Karpas-422 (cell line): ENCODE measurements around the gene UCN3. TPM values are rescaled to one million over a fixed set of nuclear protein-coding genes. Genes with fewer than 3 reads are reported as not detected.

Source experiments
- DNase-seq: peaks from one replicate; pipeline ENCODE4 v3.0.0-alpha.2; 2015
- H2AFZ ChIP-seq: fragments of 200-600 bp; sonication (generic); 2 replicates; pipeline ENCODE4 v1.6.1; 2014; ENCODE audit warnings: antibody characterized with exemption, low read length, mixed read lengths
- H3K27ac ChIP-seq: fragments of 200-600 bp; sonication (generic); 2 replicates; pipeline ENCODE4 v1.5.1; 2014; ENCODE audit warnings: mild to moderate bottlenecking, low read length, moderate library complexity
- H3K27me3 ChIP-seq: fragments of 200-600 bp; sonication (generic); 2 replicates; pipeline ENCODE4 v1.6.1; 2014; ENCODE audit warnings: low read length, mixed read lengths
- H3K36me3 ChIP-seq: fragments of 200-600 bp; sonication (generic); 2 replicates; pipeline ENCODE4 v1.6.1; 2014; ENCODE audit warnings: low read length, mixed read lengths; ENCODE audit not compliant: insufficient read depth
- H3K4me1 ChIP-seq: fragments of 200-600 bp; sonication (generic); 2 replicates; pipeline ENCODE4 v1.6.1; 2014; ENCODE audit warnings: mild to moderate bottlenecking, low read length, mixed read lengths
- H3K4me2 ChIP-seq: fragments of 200-600 bp; sonication (generic); 2 replicates; pipeline ENCODE4 v1.6.1; 2014; ENCODE audit warnings: low read length, low read depth, mild to moderate bottlenecking; ENCODE audit not compliant: poor library complexity, severe bottlenecking
- H3K4me3 ChIP-seq: fragments of 200-600 bp; sonication (generic); 2 replicates; pipeline ENCODE4 v1.5.1; 2014; ENCODE audit warnings: mild to moderate bottlenecking, antibody characterized with exemption, low read length, mixed read lengths
- H3K79me2 ChIP-seq: fragments of 200-600 bp; sonication (generic); 2 replicates; pipeline ENCODE4 v1.6.1; 2014; ENCODE audit warnings: mild to moderate bottlenecking, low read length, mixed read lengths
- H3K9ac ChIP-seq: fragments of 200-600 bp; sonication (generic); 2 replicates; pipeline ENCODE4 v1.6.0; 2014; ENCODE audit warnings: low read length
- H3K9me2 ChIP-seq: fragments of 200-600 bp; sonication (generic), shearing (Covaris generic); replicated peaks from 2 replicates; pipeline ENCODE4 v1.6.0; 2014; ENCODE audit warnings: mild to moderate bottlenecking, low read length, moderate library complexity; ENCODE audit not compliant: insufficient read depth
- H3K9me3 ChIP-seq: fragments of 300-700, 200-600 bp; sonication (generic); 2 replicates; pipeline ENCODE4 v1.6.1; 2014; ENCODE audit warnings: low read length, mixed read lengths
- H4K20me1 ChIP-seq: fragments of 200-600 bp; sonication (generic); 2 replicates; pipeline ENCODE4 v1.6.1; 2014; ENCODE audit warnings: mild to moderate bottlenecking, antibody characterized with exemption, low read length, low read depth; ENCODE audit not compliant: insufficient read depth
- total RNA-seq: library from RNA; depleted of rRNA; stranded (reverse); fragments of >200 nt; shearing (Covaris generic); gene quantifications from 2 replicates; pipeline ENCODE4 v1.2.3, GENCODE V29; 2014; ENCODE audit warnings: low replicate concordance; rRNA removed

Gene UCN3
- total RNA-seq, 1 experiment from 2014 or later, result not detected

- Histone ChIP-seq H3K79me2 (peaks cover 90% of the 10 kb centered on the region), H3K4me3 (no peak overlapping the region), H3K4me2 (no peak overlapping the region), H3K27ac (no peak overlapping the region), H4K20me1 (no peaks in the 10 kb centered on the region), H3K4me1 (peaks cover 15% of the 10 kb centered on the region), H3K9me2 (no peaks in the 10 kb centered on the region), H3K27me3 (no peaks in the 10 kb centered on the region), H3K9ac (no peak overlapping the region), H3K36me3 (no peaks in the 10 kb centered on the region), H2AFZ (no peak overlapping the region), H3K9me3 (peaks cover 4% of the 10 kb centered on the region)
- no peak for DNase-seq
Measured at GRCh38 chr10:5416981-5417380, 52.2 kb downstream of the UCN3 start.

- Histone ChIP-seq H3K9ac (no peak overlapping the region), H2AFZ (no peak overlapping the region), H3K9me2 (no peaks in the 10 kb centered on the region), H3K36me3 (no peaks in the 10 kb centered on the region), H3K9me3 (peaks cover 4% of the 10 kb centered on the region), H4K20me1 (no peaks in the 10 kb centered on the region), H3K27ac (no peak overlapping the region), H3K4me1 (peaks cover 10% of the 10 kb centered on the region), H3K27me3 (no peaks in the 10 kb centered on the region), H3K4me2 (no peak overlapping the region), H3K79me2 (peaks cover 99% of the 10 kb centered on the region), H3K4me3 (no peak overlapping the region)
- DNase-seq, result no peak
Measured at GRCh38 chr10:5418584-5418983, 53.8 kb downstream of the UCN3 start.

GRCh38 chr10:5419466-5420094 is 54.8 kb downstream of the UCN3 start:
- Histone ChIP-seq H3K4me2 (no peak overlapping the region), H4K20me1 (no peaks in the 10 kb centered on the region), H3K27me3 (no peaks in the 10 kb centered on the region), H2AFZ (no peak overlapping the region), H3K4me3 (no peak overlapping the region), H3K9ac (no peak overlapping the region), H3K36me3 (no peaks in the 10 kb centered on the region), H3K9me2 (no peaks in the 10 kb centered on the region), H3K9me3 (peaks cover 4% of the 10 kb centered on the region), H3K27ac (no peak overlapping the region), H3K4me1 (peaks cover 6% of the 10 kb centered on the region), H3K79me2 (peaks cover 99% of the 10 kb centered on the region)
- no peak for DNase-seq

- no peaks in the 10 kb centered on the region for H4K20me1 ChIP-seq
- peaks cover 92% of the 10 kb centered on the region for H3K79me2 ChIP-seq
- H3K9me3 ChIP-seq, result no peaks in the 10 kb centered on the region; the same call in none of the 2 replicates
Measured at GRCh38 chr10:5423771-5424170, 59.0 kb downstream of the UCN3 start.

More at GRCh38 chr10:5423771-5424170, 59.0 kb downstream of the UCN3 start:
- Histone ChIP-seq H3K9me2 (no peaks in the 10 kb centered on the region), H3K27me3 (no peaks in the 10 kb centered on the region), H3K36me3 (no peaks in the 10 kb centered on the region), H3K9ac (no peak overlapping the region), H3K4me2 (no peak overlapping the region), H3K4me3 (no peak overlapping the region), H2AFZ (no peak overlapping the region), H3K27ac (no peak overlapping the region), H3K4me1 (peaks cover 13% of the 10 kb centered on the region)
- no peak for DNase-seq

Other genes starting within 250 kb of the UCN3 start
- not detected in 2 replicates for gene AKR1C8, start 179.8 kb upstream of the UCN3 start, total RNA-seq
- not detected in 2 replicates for gene AKR1C4, start 168.1 kb upstream of the UCN3 start, total RNA-seq
- 0.11 TPM in 1 of 2 replicates, not detected in the other for gene TUBAL3, start 39.9 kb downstream of the UCN3 start, total RNA-seq
- 37.2 and 39.1 TPM in 2 replicates for gene NET1, start 47.6 kb downstream of the UCN3 start, total RNA-seq
- gene CALML5, start 134.6 kb downstream of the UCN3 start, total RNA-seq, result not detected in 2 replicates
- gene CALML3, start 160.0 kb downstream of the UCN3 start, total RNA-seq, result not detected in 2 replicates